Measurements from ENCODE around the gene PCSK9. TPM values are rescaled to one million over a fixed set of nuclear protein-coding genes. Genes with fewer than 3 reads are reported as not detected.

PCSK9 gene
- total RNA-seq, 4 donors from 2014 or later, result 0.07 TPM; not detected in 3

- Histone ChIP-seq H3K4me3 (no peak overlapping the region), H3K27ac (no peak overlapping the region), H3K36me3 (peaks cover 5 to 100% of the 10 kb centered on the region in 2 donors), H3K27me3 (no peaks in the 10 kb centered on the region), H3K4me1 (no peaks in the 10 kb centered on the region), H3K9me3 (no peaks in the 10 kb centered on the region)
- in situ Hi-C loops (cut with MboI; ENCODE audit: low sequenced_read_pairs in 4 of 4), result no loop called here
- intact Hi-C loops (cut with DNase I; ENCODE audit: low total_unique reads), result no loop called here
- ATAC-seq, result no peak
- no peak for DNase-seq
- no peak for TF ChIP-seq POLR2A (IDR thresholded peaks at IDR 0.05)
- no peak for TF ChIP-seq CTCF (IDR thresholded peaks at IDR 0.05 in 4 of 5, conservative IDR thresholded peaks at IDR 0.05 in 1 of 5)
Measured at GRCh38 chr1:55081905-55082296, 42.6 kb downstream of the PCSK9 start.

- Histone ChIP-seq H3K27ac (no peak overlapping the region), H3K36me3 (peaks cover 5 to 100% of the 10 kb centered on the region in 2 donors), H3K27me3 (no peaks in the 10 kb centered on the region), H3K9me3 (no peaks in the 10 kb centered on the region), H3K4me3 (no peak overlapping the region), H3K4me1 (no peaks in the 10 kb centered on the region)
- DNase-seq (no peak), ATAC-seq (no peak)
- intact Hi-C loops (cut with DNase I; ENCODE audit: low total_unique reads) (no loop called here), in situ Hi-C loops (cut with MboI; ENCODE audit: low sequenced_read_pairs in 4 of 4) (no loop called here)
- no peak for TF ChIP-seq CTCF (IDR thresholded peaks at IDR 0.05 in 4 of 5, conservative IDR thresholded peaks at IDR 0.05 in 1 of 5)
- TF ChIP-seq POLR2A (IDR thresholded peaks at IDR 0.05), result no peak
Measured at GRCh38 chr1:55084257-55084656, 44.9 kb downstream of the PCSK9 start.

DNA sequence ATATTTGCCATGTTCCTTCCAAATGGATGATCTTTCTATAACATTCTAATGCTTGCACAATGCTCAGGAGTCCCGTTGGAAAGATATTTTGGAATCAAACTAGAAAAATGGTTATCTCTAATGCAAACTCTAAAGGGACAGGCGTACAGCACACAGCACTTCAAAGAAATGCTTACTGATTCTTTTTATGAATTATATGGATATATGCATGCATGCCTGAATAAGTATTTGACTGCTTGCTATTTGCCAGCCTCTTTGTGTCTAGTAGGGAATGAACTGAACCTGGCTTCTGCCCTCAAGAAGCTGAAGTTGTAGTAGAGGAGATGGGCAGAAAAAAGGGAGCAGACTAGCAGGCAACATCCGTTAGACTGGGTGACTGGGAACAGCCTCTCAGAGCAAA, 48.1 kb downstream of the PCSK9 start:
- no peak for ATAC-seq
- no peaks in the 10 kb centered on the region for H3K4me1 ChIP-seq
- no peak overlapping the region for H3K27ac ChIP-seq
- H3K9me3 ChIP-seq, result no peaks in the 10 kb centered on the region
- no peak for TF ChIP-seq CTCF (IDR thresholded peaks at IDR 0.05 in 4 of 5, conservative IDR thresholded peaks at IDR 0.05 in 1 of 5)
- no peak for TF ChIP-seq POLR2A (IDR thresholded peaks at IDR 0.05)
- H3K36me3 ChIP-seq, result peaks cover 8 to 99% of the 10 kb centered on the region in 2 donors
- H3K4me3 ChIP-seq, result no peak overlapping the region
- no peak for DNase-seq
- H3K27me3 ChIP-seq, result no peaks in the 10 kb centered on the region
- intact Hi-C loops (cut with DNase I; ENCODE audit: low total_unique reads), result no loop called here
- in situ Hi-C loops (cut with MboI; ENCODE audit: low sequenced_read_pairs in 4 of 4), result no loop called here

DNA sequence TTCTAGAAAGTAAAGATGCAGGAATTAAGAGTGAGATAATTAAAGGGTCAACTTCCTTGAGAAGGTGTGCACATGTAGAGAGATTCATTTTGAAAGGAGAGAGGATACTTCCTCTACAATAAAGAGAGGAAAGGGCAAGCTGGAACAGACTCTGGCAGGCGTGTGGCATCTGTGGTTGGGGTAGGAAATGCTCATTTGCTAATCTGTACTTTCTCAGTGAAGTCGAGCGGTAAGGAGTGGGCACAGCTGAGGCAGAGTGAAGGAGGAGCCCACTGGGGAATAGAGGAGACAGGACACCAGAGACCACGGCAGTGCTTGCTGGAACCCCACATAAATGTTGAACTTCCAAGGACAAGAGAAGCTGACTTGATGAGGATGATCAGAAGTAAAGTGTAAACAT, 49.1 kb downstream of the PCSK9 start:
- H3K36me3 ChIP-seq, result peaks cover 11 to 99% of the 10 kb centered on the region in 2 donors
- TF ChIP-seq CTCF (IDR thresholded peaks at IDR 0.05 in 4 of 5, conservative IDR thresholded peaks at IDR 0.05 in 1 of 5), result no peak
- TF ChIP-seq POLR2A (IDR thresholded peaks at IDR 0.05), result no peak
- no peaks in the 10 kb centered on the region for H3K9me3 ChIP-seq
- no peaks in the 10 kb centered on the region for H3K27me3 ChIP-seq
- in situ Hi-C loops (cut with MboI; ENCODE audit: low sequenced_read_pairs in 4 of 4) (no loop called here), intact Hi-C loops (cut with DNase I; ENCODE audit: low total_unique reads) (no loop called here)
- ATAC-seq (no peak), DNase-seq (no peak)
- no peak overlapping the region for H3K27ac ChIP-seq
- H3K4me3 ChIP-seq, result no peak overlapping the region
- H3K4me1 ChIP-seq, result no peaks in the 10 kb centered on the region

DNA sequence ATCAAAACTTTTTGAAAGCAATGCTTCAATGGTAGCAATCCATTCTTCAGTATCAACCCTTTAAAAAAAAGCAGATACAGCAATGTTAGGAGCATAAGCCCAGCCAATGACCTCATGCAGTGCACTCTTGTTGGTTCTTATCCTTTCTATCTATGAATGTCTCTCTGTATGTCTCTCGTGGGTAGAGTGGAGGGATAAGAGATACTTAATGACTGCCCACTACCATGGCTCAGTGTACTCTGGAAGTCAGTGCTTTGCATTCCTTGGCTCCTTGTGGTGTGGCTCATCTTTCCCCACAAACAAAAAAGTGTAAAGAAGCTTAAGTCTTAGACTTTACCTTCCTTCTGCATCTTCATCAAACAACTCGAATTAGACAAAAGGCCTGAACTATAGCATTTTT, 50.3 kb downstream of the PCSK9 start:
- DNase-seq (no peak), ATAC-seq (no peak)
- in situ Hi-C loops (cut with MboI; ENCODE audit: low sequenced_read_pairs in 4 of 4) (no loop called here), intact Hi-C loops (cut with DNase I; ENCODE audit: low total_unique reads) (no loop called here)
- H3K27me3 ChIP-seq, result no peaks in the 10 kb centered on the region
- no peaks in the 10 kb centered on the region for H3K9me3 ChIP-seq
- H3K4me1 ChIP-seq, result no peaks in the 10 kb centered on the region
- no peak overlapping the region for H3K27ac ChIP-seq
- TF ChIP-seq POLR2A (IDR thresholded peaks at IDR 0.05) (no peak), CTCF (IDR thresholded peaks at IDR 0.05 in 4 of 5, conservative IDR thresholded peaks at IDR 0.05 in 1 of 5) (no peak)
- H3K4me3 ChIP-seq, result no peak overlapping the region
- H3K36me3 ChIP-seq, result peaks cover 11 to 99% of the 10 kb centered on the region in 2 donors

Data from gastrocnemius medialis (tissue), 4 donors.